Measurements from ENCODE around the gene EIF4E1B. TPM values are rescaled to one million over a fixed set of nuclear protein-coding genes. Genes with fewer than 3 reads are reported as not detected.

Gene EIF4E1B
- total RNA-seq, 5 donors from 2014 or later (not counting 1 experiment from before 2014, with no cell fraction given) = not detected

DNA sequence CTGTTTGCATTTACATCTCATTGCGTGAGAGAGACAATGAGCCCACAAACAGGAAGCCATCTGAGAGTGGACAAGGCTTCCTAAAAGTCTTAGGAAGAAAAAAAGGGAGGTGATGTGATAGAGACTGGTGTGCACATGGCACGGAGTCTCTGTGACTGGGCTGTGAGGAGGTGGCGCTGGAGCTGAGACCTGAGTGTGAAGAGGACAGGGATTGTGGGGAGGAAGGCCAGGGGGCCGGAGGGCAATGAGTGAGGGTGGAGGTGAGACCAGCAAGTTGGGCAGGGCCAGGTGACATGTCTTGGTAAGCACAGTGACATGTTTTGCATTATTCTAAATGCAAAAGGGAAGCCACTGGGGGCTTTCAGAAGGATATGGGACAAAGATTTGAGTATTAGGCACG is 61.9 kb downstream of the EIF4E1B start:
- H3K4me1 ChIP-seq (ENCODE audit: control insufficient read depth in 1 of 2, extremely low read depth in 1 of 2, insufficient read depth in 2 of 2, low read length in 2 of 2) = no peaks in the 10 kb centered on the region
- no peak for ATAC-seq (replicated peaks in 1 of 4)
- POLR2A ChIA-PET = no interaction called here
- no peak overlapping the region for H3K4me3 ChIP-seq (ENCODE audit: control insufficient read depth in 1 of 2, extremely low read depth in 1 of 2, low read length in 1 of 2)
- WGBS (ENCODE audit: insufficient coverage) = 35% methylated on average over 4 of the region's 5 CpGs
- no peaks in the 10 kb centered on the region for H3K4me1 Mint-ChIP-seq
- CTCF ChIA-PET = interaction anchor here in 1 of 2 donors (1.1 kb wide), 1 partner anchor 11 kb away, joined by 3 read pairs; no protein-coding TSS in a partner anchor
- no peak overlapping the region for H3K4me3 Mint-ChIP-seq
- H3K27ac ChIP-seq (ENCODE audit: low read length) = no peak overlapping the region
- H3K9me3 Mint-ChIP-seq = no peaks in the 10 kb centered on the region
- peaks cover 55 to 73% of the 10 kb centered on the region in 2 donors for H3K27me3 Mint-ChIP-seq
- no peaks in the 10 kb centered on the region for H3K36me3 ChIP-seq (ENCODE audit: control insufficient read depth in 2 of 2, extremely low read depth in 1 of 2, insufficient read depth in 1 of 2, low read length in 1 of 2)
- no peak for DNase-seq
- no peaks in the 10 kb centered on the region for H3K36me3 Mint-ChIP-seq
- no peaks in the 10 kb centered on the region for H3K9me3 ChIP-seq
- H3K27me3 ChIP-seq (replicated peaks in 1 of 2; ENCODE audit: control insufficient read depth in 2 of 2, extremely low read depth in 1 of 2, insufficient read depth in 2 of 2, low read length in 1 of 2) = peaks cover 5 to 85% of the 10 kb centered on the region in 2 experiments
- H3K27ac Mint-ChIP-seq = no peak overlapping the region

DNA sequence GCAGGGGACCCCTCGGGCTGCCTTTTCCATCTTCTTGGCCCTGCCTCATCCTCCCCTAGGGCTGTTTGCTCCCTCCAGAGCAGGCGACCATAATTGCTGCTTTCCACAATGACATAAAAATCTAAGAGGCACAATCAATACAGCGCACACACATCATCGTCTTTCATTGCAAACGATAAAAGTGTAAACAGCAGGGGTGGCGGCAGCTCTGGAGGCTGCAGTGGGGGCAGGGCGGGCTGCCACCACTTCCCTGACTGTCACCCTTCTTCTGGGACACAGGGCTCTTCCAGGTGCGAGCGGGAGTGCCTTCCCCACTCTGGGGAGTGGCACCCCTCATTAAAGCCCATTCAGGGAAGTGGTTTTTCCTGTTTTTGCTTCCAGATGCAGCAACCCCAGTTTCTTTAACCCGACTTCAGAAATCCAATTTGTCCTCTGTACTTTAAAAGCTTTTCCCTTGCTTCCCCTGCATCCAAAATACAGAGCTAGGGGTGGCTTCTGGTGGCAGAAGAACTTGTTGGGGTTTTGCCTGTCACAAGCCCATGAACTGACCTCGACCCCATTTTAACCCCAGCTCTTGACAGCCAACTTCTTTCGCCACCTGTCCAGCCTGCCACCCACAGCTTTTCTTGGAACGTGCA is 62.5 kb downstream of the EIF4E1B start:
- no peaks in the 10 kb centered on the region for H3K36me3 Mint-ChIP-seq
- POLR2A ChIA-PET = no interaction called here
- Histone ChIP-seq H3K4me3 (ENCODE audit: control insufficient read depth in 1 of 2, extremely low read depth in 1 of 2, low read length in 1 of 2) (no peak overlapping the region), H3K4me1 (ENCODE audit: control insufficient read depth in 1 of 2, extremely low read depth in 1 of 2, insufficient read depth in 2 of 2, low read length in 2 of 2) (no peaks in the 10 kb centered on the region), H3K36me3 (ENCODE audit: control insufficient read depth in 2 of 2, extremely low read depth in 1 of 2, insufficient read depth in 1 of 2, low read length in 1 of 2) (no peaks in the 10 kb centered on the region), H3K9me3 (no peaks in the 10 kb centered on the region), H3K27me3 (replicated peaks in 1 of 2; ENCODE audit: control insufficient read depth in 2 of 2, extremely low read depth in 1 of 2, insufficient read depth in 2 of 2, low read length in 1 of 2) (peaks cover 5 to 86% of the 10 kb centered on the region in 2 experiments), H3K27ac (ENCODE audit: low read length) (no peak overlapping the region)
- ATAC-seq (replicated peaks in 1 of 4) (no peak), DNase-seq (no peak)
- no peaks in the 10 kb centered on the region for H3K4me1 Mint-ChIP-seq
- H3K4me3 Mint-ChIP-seq = no peak overlapping the region
- no peak overlapping the region for H3K27ac Mint-ChIP-seq
- H3K9me3 Mint-ChIP-seq = no peaks in the 10 kb centered on the region
- peaks cover 60 to 76% of the 10 kb centered on the region in 2 donors for H3K27me3 Mint-ChIP-seq
- WGBS (ENCODE audit: insufficient coverage) = 37% methylated on average over 7 of the region's 13 CpGs
- CTCF ChIA-PET = interaction anchor here in 1 of 2 donors (0.7 to 1.1 kb wide), 2 partner anchors 11 to 852 kb away, joined by 3 read pairs; no protein-coding TSS in a partner anchor

DNA sequence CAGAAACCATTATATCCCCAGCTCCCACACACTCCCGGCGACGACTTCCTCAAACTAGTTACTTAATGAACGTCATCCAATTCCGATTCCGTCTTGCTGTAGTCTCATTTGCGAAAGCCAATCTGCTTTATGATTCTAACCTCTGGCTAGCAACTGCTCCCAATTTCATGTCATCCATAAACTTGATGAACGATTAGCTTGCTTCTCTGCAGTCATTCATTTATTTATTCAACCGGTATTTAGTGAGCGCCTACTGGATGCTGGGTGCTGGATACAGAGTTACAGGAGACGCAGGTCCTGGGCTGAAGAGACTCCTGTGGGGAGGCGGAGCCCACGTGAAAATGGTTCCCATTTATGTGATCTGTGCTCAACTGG is 63.0 kb downstream of the EIF4E1B start:
- no peaks in the 10 kb centered on the region for H3K9me3 Mint-ChIP-seq
- peaks cover 64 to 80% of the 10 kb centered on the region in 2 donors for H3K27me3 Mint-ChIP-seq
- Histone ChIP-seq H3K9me3 (no peaks in the 10 kb centered on the region), H3K27ac (ENCODE audit: low read length) (no peak overlapping the region), H3K27me3 (replicated peaks in 1 of 2; ENCODE audit: control insufficient read depth in 2 of 2, extremely low read depth in 1 of 2, insufficient read depth in 2 of 2, low read length in 1 of 2) (peaks cover 5 to 86% of the 10 kb centered on the region in 2 experiments), H3K4me3 (ENCODE audit: control insufficient read depth in 1 of 2, extremely low read depth in 1 of 2, low read length in 1 of 2) (no peak overlapping the region), H3K4me1 (ENCODE audit: control insufficient read depth in 1 of 2, extremely low read depth in 1 of 2, insufficient read depth in 2 of 2, low read length in 2 of 2) (no peaks in the 10 kb centered on the region), H3K36me3 (ENCODE audit: control insufficient read depth in 2 of 2, extremely low read depth in 1 of 2, insufficient read depth in 1 of 2, low read length in 1 of 2) (no peaks in the 10 kb centered on the region)
- no peak overlapping the region for H3K27ac Mint-ChIP-seq
- CTCF ChIA-PET = interaction anchor here in 1 of 2 donors (0.7 to 1.1 kb wide), 3 partner anchors 12 to 852 kb away, joined by 3 to 4 read pairs (median 3); no protein-coding TSS in a partner anchor
- no peak overlapping the region for H3K4me3 Mint-ChIP-seq
- POLR2A ChIA-PET = interaction anchor here in 1 of 2 donors (0.5 kb wide), 1 partner anchor 773 kb away, joined by 4 read pairs; no protein-coding TSS in a partner anchor
- no peaks in the 10 kb centered on the region for H3K36me3 Mint-ChIP-seq
- WGBS (ENCODE audit: insufficient coverage) = 55% methylated on average over 12 of the region's 13 CpGs
- ATAC-seq (replicated peaks in 1 of 4) (no peak), DNase-seq (no peak)
- H3K4me1 Mint-ChIP-seq = no peaks in the 10 kb centered on the region

DNA sequence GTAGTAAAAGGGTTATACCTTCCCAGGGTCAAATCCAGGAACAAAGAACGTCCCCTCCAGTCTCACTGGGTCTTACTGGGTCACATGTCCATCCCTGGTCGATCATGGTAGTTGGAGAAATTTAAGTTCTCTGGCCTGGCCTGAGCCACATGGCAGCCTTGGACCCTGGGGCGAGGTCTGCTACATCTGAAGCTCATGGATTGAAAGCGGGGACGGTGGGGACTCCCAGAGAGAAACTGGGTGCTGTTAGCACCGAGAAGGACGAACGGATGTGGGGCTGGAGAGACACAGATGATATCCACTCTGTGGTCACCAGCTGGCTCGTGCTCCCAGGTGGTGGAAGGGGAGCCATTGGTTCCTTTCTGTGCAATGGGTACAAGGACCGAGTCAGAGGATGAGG is 63.7 kb downstream of the EIF4E1B start:
- Mint-ChIP-seq H3K4me3 (no peak overlapping the region), H3K36me3 (no peaks in the 10 kb centered on the region), H3K9me3 (no peaks in the 10 kb centered on the region), H3K27me3 (peaks cover 67 to 86% of the 10 kb centered on the region in 2 donors), H3K27ac (no peak overlapping the region), H3K4me1 (no peaks in the 10 kb centered on the region)
- no peak for DNase-seq
- ATAC-seq (replicated peaks in 1 of 4) = no peak
- CTCF ChIA-PET = interaction anchor here in 1 of 2 donors (1.1 kb wide), 1 partner anchor 12 kb away, joined by 4 read pairs; no protein-coding TSS in a partner anchor
- H3K9me3 ChIP-seq = no peaks in the 10 kb centered on the region
- 77% methylated on average over 8 of the region's 10 CpGs for WGBS (ENCODE audit: insufficient coverage)
- no peaks in the 10 kb centered on the region for H3K4me1 ChIP-seq (ENCODE audit: control insufficient read depth in 1 of 2, extremely low read depth in 1 of 2, insufficient read depth in 2 of 2, low read length in 2 of 2)
- POLR2A ChIA-PET = interaction anchor here in 1 of 2 donors (0.5 kb wide), 1 partner anchor 774 kb away, joined by 4 read pairs; no protein-coding TSS in a partner anchor
- H3K36me3 ChIP-seq (ENCODE audit: control insufficient read depth in 2 of 2, extremely low read depth in 1 of 2, insufficient read depth in 1 of 2, low read length in 1 of 2) = no peaks in the 10 kb centered on the region
- H3K4me3 ChIP-seq (ENCODE audit: control insufficient read depth in 1 of 2, extremely low read depth in 1 of 2, low read length in 1 of 2) = no peak overlapping the region
- H3K27me3 ChIP-seq (replicated peaks in 1 of 2; ENCODE audit: control insufficient read depth in 2 of 2, extremely low read depth in 1 of 2, insufficient read depth in 2 of 2, low read length in 1 of 2) = peaks cover 5 to 89% of the 10 kb centered on the region in 2 experiments
- no peak overlapping the region for H3K27ac ChIP-seq (ENCODE audit: low read length)

DNA sequence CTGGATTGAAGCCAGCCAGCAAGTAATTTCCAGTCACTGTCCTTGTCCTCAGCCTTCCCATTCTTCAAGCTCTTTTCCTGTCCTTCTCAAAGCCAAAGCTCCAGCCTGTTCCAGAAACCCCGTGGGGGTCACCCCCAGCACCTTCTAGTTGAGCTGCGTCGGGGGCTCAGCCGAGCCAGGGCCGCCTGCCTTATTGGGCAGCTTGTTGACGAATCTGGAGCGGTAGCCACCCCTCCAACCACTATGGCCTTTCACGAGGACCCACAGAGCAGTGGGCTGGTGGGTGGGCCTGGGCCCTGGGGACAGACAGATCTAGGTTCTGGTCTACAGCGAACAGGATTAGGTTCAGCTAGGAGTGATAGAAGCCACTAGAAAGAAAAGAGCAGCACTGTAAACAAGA is 64.2 kb downstream of the EIF4E1B start:
- Histone ChIP-seq H3K27ac (ENCODE audit: low read length) (no peak overlapping the region), H3K9me3 (no peaks in the 10 kb centered on the region), H3K27me3 (replicated peaks in 1 of 2; ENCODE audit: control insufficient read depth in 2 of 2, extremely low read depth in 1 of 2, insufficient read depth in 2 of 2, low read length in 1 of 2) (peaks cover 5 to 87% of the 10 kb centered on the region in 2 experiments), H3K4me3 (ENCODE audit: control insufficient read depth in 1 of 2, extremely low read depth in 1 of 2, low read length in 1 of 2) (no peak overlapping the region), H3K36me3 (ENCODE audit: control insufficient read depth in 2 of 2, extremely low read depth in 1 of 2, insufficient read depth in 1 of 2, low read length in 1 of 2) (no peaks in the 10 kb centered on the region), H3K4me1 (ENCODE audit: control insufficient read depth in 1 of 2, extremely low read depth in 1 of 2, insufficient read depth in 2 of 2, low read length in 2 of 2) (no peaks in the 10 kb centered on the region)
- ATAC-seq (replicated peaks in 1 of 4) = no peak
- Mint-ChIP-seq H3K9me3 (no peaks in the 10 kb centered on the region), H3K36me3 (no peaks in the 10 kb centered on the region), H3K27me3 (peaks cover 62 to 84% of the 10 kb centered on the region in 2 donors), H3K4me3 (no peak overlapping the region), H3K27ac (peak overlapping the region in 1 of 2 donors; percentile 17), H3K4me1 (no peaks in the 10 kb centered on the region)
- WGBS (ENCODE audit: insufficient coverage) = no CpG with 5 or more reads among the region's 9 CpGs
- DNase-seq = no peak
- ChIA-PET CTCF (interaction anchor here in 1 of 2 donors (1.1 kb wide), 1 partner anchor 13 kb away, joined by 4 read pairs; no protein-coding TSS in a partner anchor), POLR2A (no interaction called here)

DNA sequence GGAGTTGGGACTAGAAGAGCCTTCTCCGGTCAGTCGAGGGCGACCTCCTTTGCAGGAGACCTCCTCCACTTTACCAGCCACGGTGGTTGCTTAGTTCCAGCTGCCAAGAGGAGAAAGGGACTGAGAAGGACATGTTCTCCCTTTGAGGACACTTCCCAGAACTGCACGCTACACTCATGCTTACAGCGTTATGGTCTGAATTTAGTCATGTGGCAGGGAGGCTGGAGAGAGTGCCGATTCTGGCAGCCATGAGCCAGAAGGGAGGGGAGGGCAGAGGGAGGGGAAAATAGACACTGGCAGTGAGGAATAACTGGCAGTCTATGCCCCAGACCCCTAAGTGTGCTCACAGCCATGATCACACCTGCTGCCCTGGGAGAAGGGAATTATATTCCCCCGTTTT is 64.6 kb downstream of the EIF4E1B start:
- H3K4me3 ChIP-seq (ENCODE audit: control insufficient read depth in 1 of 2, extremely low read depth in 1 of 2, low read length in 1 of 2) = no peak overlapping the region
- WGBS (ENCODE audit: insufficient coverage) = 61% methylated on average over 4 of the region's 8 CpGs
- CTCF ChIA-PET = no interaction called here
- H3K4me1 ChIP-seq (ENCODE audit: control insufficient read depth in 1 of 2, extremely low read depth in 1 of 2, insufficient read depth in 2 of 2, low read length in 2 of 2) = no peaks in the 10 kb centered on the region
- Mint-ChIP-seq H3K4me1 (no peaks in the 10 kb centered on the region), H3K9me3 (no peaks in the 10 kb centered on the region), H3K36me3 (no peaks in the 10 kb centered on the region), H3K27me3 (peaks cover 62 to 84% of the 10 kb centered on the region in 2 donors), H3K27ac (peak overlapping the region in 1 of 2 donors; percentile 17), H3K4me3 (no peak overlapping the region)
- H3K27me3 ChIP-seq (replicated peaks in 1 of 2; ENCODE audit: control insufficient read depth in 2 of 2, extremely low read depth in 1 of 2, insufficient read depth in 2 of 2, low read length in 1 of 2) = peaks cover 4 to 87% of the 10 kb centered on the region in 2 experiments
- no peaks in the 10 kb centered on the region for H3K9me3 ChIP-seq
- ATAC-seq (replicated peaks in 1 of 4) = no peak
- no peak overlapping the region for H3K27ac ChIP-seq (ENCODE audit: low read length)
- H3K36me3 ChIP-seq (ENCODE audit: control insufficient read depth in 2 of 2, extremely low read depth in 1 of 2, insufficient read depth in 1 of 2, low read length in 1 of 2) = no peaks in the 10 kb centered on the region
- DNase-seq = no peak
- POLR2A ChIA-PET = no interaction called here

Data from T-cell (primary cell).